Measurements from ENCODE around the gene ACSF3.

The ACSF3 gene

GRCh38 chr16:89096768-89097391, 3.2 kb downstream of the ACSF3 start:
- no peak for DNase-seq

GRCh38 chr16:89097392-89097772, 3.7 kb downstream of the ACSF3 start:
- no peak for DNase-seq

GRCh38 chr16:89098767-89099430, 5.2 kb downstream of the ACSF3 start:
- no peak for DNase-seq

GRCh38 chr16:89099905-89100304, 6.3 kb downstream of the ACSF3 start:
- no peak for DNase-seq

GRCh38 chr16:89100601-89101302, 7.1 kb downstream of the ACSF3 start:
- no peak for DNase-seq

- DNase-seq: no peak
These were observed 7.8 kb downstream of the ACSF3 start for GRCh38 chr16:89101303-89102040.

- no peak for DNase-seq
These were observed 8.4 kb downstream of the ACSF3 start for GRCh38 chr16:89102041-89102471.

GRCh38 chr16:89102481-89103073, 8.9 kb downstream of the ACSF3 start:
- no peak for DNase-seq

- DNase-seq: no peak
These were observed 9.5 kb downstream of the ACSF3 start for GRCh38 chr16:89103156-89103555.

GRCh38 chr16:89103781-89104180, 10.1 kb downstream of the ACSF3 start:
- DNase-seq: no peak

GRCh38 chr16:89104303-89104702, 10.7 kb downstream of the ACSF3 start:
- no peak for DNase-seq

GRCh38 chr16:89104930-89105571, 11.4 kb downstream of the ACSF3 start:
- no peak for DNase-seq

- no peak for DNase-seq
These were observed 12.0 kb downstream of the ACSF3 start for GRCh38 chr16:89105599-89106151.

GRCh38 chr16:89106533-89107202, 13.0 kb downstream of the ACSF3 start:
- no peak for DNase-seq

GRCh38 chr16:89107203-89107582, 13.5 kb downstream of the ACSF3 start:
- no peak for DNase-seq

GRCh38 chr16:89108416-89108815, 14.8 kb downstream of the ACSF3 start:
- no peak for DNase-seq

- no peak for DNase-seq
These were observed 17.0 kb downstream of the ACSF3 start for GRCh38 chr16:89110641-89111040.

GRCh38 chr16:89111263-89111662, 17.6 kb downstream of the ACSF3 start:
- no peak for DNase-seq

GRCh38 chr16:89112377-89113151, 18.9 kb downstream of the ACSF3 start:
- no peak for DNase-seq

- DNase-seq: no peak
These were observed 19.5 kb downstream of the ACSF3 start for GRCh38 chr16:89113152-89113547.

- DNase-seq: no peak
These were observed 20.0 kb downstream of the ACSF3 start for GRCh38 chr16:89113661-89114060.

All from 8988T (cell line).